T-cell (primary cell): ENCODE data around the gene EPN3. TPM values are rescaled to one million over a fixed set of nuclear protein-coding genes. Genes with fewer than 3 reads are reported as not detected.

Source experiments
- ATAC-seq, 4 experiments: fragments of 200-7000 bp in 3 of 4; fragments of 150-1000 bp in 1 of 4; cut with Tn5 transposase; replicated peaks in 1 of 4; 1 replicate in 3 of 4; 2 replicates in 1 of 4; pipeline ENCODE4 v1.10.0; 2021; ENCODE audit warnings: moderate library complexity in 3 of 4, mild to moderate bottlenecking in 2 of 4, moderate number of reproducible peaks in 1 of 4
- CTCF ChIA-PET, 2 donors: fragments of 300-600 bp; sonication (Branson Sonifier 250); formaldehyde crosslinking; loops; one replicate each; lab custom pipeline; 2022; ENCODE audit warnings: antibody characterized with exemption in 2 of 2; lab: Charles Lee
- POLR2A ChIA-PET, 2 donors: fragments of 300-600 bp; sonication (Branson Sonifier 250); formaldehyde crosslinking; loops; one replicate each; lab custom pipeline; 2022; ENCODE audit warnings: antibody characterized with exemption in 2 of 2; lab: Charles Lee
- DNase-seq, 35 experiments: peaks; one replicate each; pipeline versions ENCODE4 v3.0.0 to v3.0.0-alpha.2; 2013 to 2023
- H3K27ac ChIP-seq: one replicate; pipeline ENCODE4 v1.5.1; 2013; ENCODE audit warnings: low read length
- H3K27me3 ChIP-seq, 2 experiments: replicated peaks in 1 of 2; 1 replicate in 1 of 2; 2 replicates in 1 of 2; pipeline versions ENCODE4 v1.6.1 to v1.7.0; 2013; ENCODE audit warnings: low read length in 1 of 2, mixed read lengths in 1 of 2; ENCODE audit not compliant: control insufficient read depth in 2 of 2, insufficient read depth in 2 of 2; ENCODE audit errors: extremely low read depth in 1 of 2
- H3K36me3 ChIP-seq, 2 donors: 1 replicate in 1 of 2; 2 replicates in 1 of 2; pipeline versions ENCODE4 v1.6.1 to v1.7.0; 2013; ENCODE audit warnings: low read length in 1 of 2; ENCODE audit not compliant: control insufficient read depth in 2 of 2, insufficient read depth in 1 of 2; ENCODE audit errors: extremely low read depth in 1 of 2
- H3K4me1 ChIP-seq, 2 experiments: 1 replicate in 1 of 2; 2 replicates in 1 of 2; pipeline versions ENCODE4 v1.6.1 to v1.7.0; 2013; ENCODE audit warnings: low read length in 2 of 2, mixed read lengths in 1 of 2; ENCODE audit not compliant: insufficient read depth in 2 of 2, control insufficient read depth in 1 of 2; ENCODE audit errors: extremely low read depth in 1 of 2
- H3K4me3 ChIP-seq, 2 donors: 1 replicate in 1 of 2; 2 replicates in 1 of 2; pipeline versions ENCODE4 v1.5.1 to v1.7.0; 2013; ENCODE audit warnings: mild to moderate bottlenecking in 2 of 2, low read length in 1 of 2, moderate library complexity in 1 of 2; ENCODE audit not compliant: control insufficient read depth in 1 of 2; ENCODE audit errors: extremely low read depth in 1 of 2
- H3K9me3 ChIP-seq: 2 replicates; pipeline ENCODE4 v1.7.0; 2013
- H3K27ac Mint-ChIP-seq, 2 donors: one replicate each; pipeline ENCODE4 v1.8.0; 2020 to 2021; ENCODE audit warnings: mild to moderate bottlenecking in 2 of 2, mixed read lengths in 2 of 2
- H3K27me3 Mint-ChIP-seq, 2 donors: one replicate each; pipeline ENCODE4 v1.8.0; 2021 to 2022; ENCODE audit warnings: mixed read lengths in 2 of 2
- H3K36me3 Mint-ChIP-seq: one replicate; pipeline ENCODE4 v1.8.0; 2021; ENCODE audit warnings: mixed read lengths
- H3K4me1 Mint-ChIP-seq, 3 donors: one replicate each; pipeline ENCODE4 v1.8.0; 2020 to 2022; ENCODE audit warnings: mixed read lengths in 3 of 3, mild to moderate bottlenecking in 1 of 3
- H3K4me3 Mint-ChIP-seq, 3 donors: one replicate each; pipeline ENCODE4 v1.8.0; 2020 to 2022; ENCODE audit warnings: mild to moderate bottlenecking in 3 of 3, mixed read lengths in 3 of 3, moderate library complexity in 3 of 3
- H3K9me3 Mint-ChIP-seq, 3 donors: one replicate each; pipeline ENCODE4 v1.8.0; 2020 to 2022; ENCODE audit warnings: mixed read lengths in 3 of 3
- WGBS: methylation state at CpG from one replicate; pipeline ENCODE4 v1.1.5; 2013; ENCODE audit warnings: missing lambda C conversion rate; ENCODE audit not compliant: insufficient coverage; 5-methylcytosine and 5-hydroxymethylcytosine counted together
- total RNA-seq, 35 experiments: library from RNA in 6 of 35; stranded (reverse) in 6 of 35; fragments of 120-200 nt in 1 of 35; gene quantifications; one replicate each; pipeline versions ENCODE4 v1.2.1 to v1.2.4 and lab custom pipeline; 2013 to 2026

Gene EPN3
- total RNA-seq, 5 donors from 2014 or later (not counting 1 experiment from before 2014, with no cell fraction given) = 0.08 to 0.44 TPM; not detected in 3

GRCh38 chr17:50520483-50520882, 12.1 kb upstream of the EPN3 start:
- DNase-seq (no peak), ATAC-seq (no peak)
- no peaks in the 10 kb centered on the region for H3K27me3 Mint-ChIP-seq
- H3K4me3 Mint-ChIP-seq = no peak overlapping the region
- no peak overlapping the region for H3K27ac Mint-ChIP-seq
- no peaks in the 10 kb centered on the region for H3K9me3 Mint-ChIP-seq
- H3K36me3 ChIP-seq = no peaks in the 10 kb centered on the region
- H3K27ac ChIP-seq = no peak overlapping the region
- H3K4me3 ChIP-seq = no peak overlapping the region
- peaks cover 0 to 5% of the 10 kb centered on the region in 2 experiments for H3K27me3 ChIP-seq
- no peaks in the 10 kb centered on the region for H3K9me3 ChIP-seq
- H3K4me1 ChIP-seq = peaks cover 0 to 4% of the 10 kb centered on the region in 2 experiments
- POLR2A ChIA-PET = no interaction called here
- CTCF ChIA-PET = no interaction called here
- H3K36me3 Mint-ChIP-seq = no peaks in the 10 kb centered on the region
- WGBS = 14% methylated on average over 1 of the region's 2 CpGs
- H3K4me1 Mint-ChIP-seq = peaks cover 5 to 11% (median 9%) of the 10 kb centered on the region in 3 donors

- no peaks in the 10 kb centered on the region for H3K36me3 Mint-ChIP-seq
- Histone ChIP-seq H3K27me3 (peaks cover 0 to 5% of the 10 kb centered on the region in 2 experiments), H3K4me3 (no peak overlapping the region), H3K4me1 (peaks cover 0 to 4% of the 10 kb centered on the region in 2 experiments), H3K36me3 (no peaks in the 10 kb centered on the region), H3K27ac (no peak overlapping the region), H3K9me3 (no peaks in the 10 kb centered on the region)
- POLR2A ChIA-PET = interaction anchor here in 1 of 2 donors (0.6 kb wide), 1 partner anchor 18 kb away, joined by 3 read pairs; no protein-coding TSS in a partner anchor
- H3K27ac Mint-ChIP-seq = no peak overlapping the region
- ATAC-seq (no peak), DNase-seq (no peak)
- no peak overlapping the region for H3K4me3 Mint-ChIP-seq
- H3K27me3 Mint-ChIP-seq = no peaks in the 10 kb centered on the region
- H3K4me1 Mint-ChIP-seq = peaks cover 5 to 10% (median 9%) of the 10 kb centered on the region in 3 donors
- no peaks in the 10 kb centered on the region for H3K9me3 Mint-ChIP-seq
- WGBS = 75% methylated on average over 2 of the region's 2 CpGs
- CTCF ChIA-PET = interaction anchor here in 1 of 2 donors (0.5 kb wide), 1 partner anchor 21 kb away, joined by 3 read pairs; no protein-coding TSS in a partner anchor
Measured at GRCh38 chr17:50521514-50521913, 11.0 kb upstream of the EPN3 start.

GRCh38 chr17:50522766-50523165, 9.8 kb upstream of the EPN3 start:
- Mint-ChIP-seq H3K27me3 (no peaks in the 10 kb centered on the region), H3K9me3 (no peaks in the 10 kb centered on the region), H3K4me1 (no peaks in the 10 kb centered on the region), H3K4me3 (no peak overlapping the region), H3K36me3 (no peaks in the 10 kb centered on the region), H3K27ac (no peak overlapping the region)
- Histone ChIP-seq H3K9me3 (no peaks in the 10 kb centered on the region), H3K27me3 (peaks cover 0 to 8% of the 10 kb centered on the region in 2 experiments), H3K27ac (no peak overlapping the region), H3K4me3 (no peak overlapping the region), H3K4me1 (no peaks in the 10 kb centered on the region), H3K36me3 (no peaks in the 10 kb centered on the region)
- CTCF ChIA-PET = no interaction called here
- no peak for ATAC-seq
- no peak for DNase-seq
- POLR2A ChIA-PET = no interaction called here
- WGBS = 79% methylated on average over 8 of the region's 10 CpGs

GRCh38 chr17:50523208-50523607, 9.3 kb upstream of the EPN3 start:
- ChIA-PET POLR2A (no interaction called here), CTCF (no interaction called here)
- no peak overlapping the region for H3K27ac ChIP-seq
- ATAC-seq (no peak), DNase-seq (no peak)
- Mint-ChIP-seq H3K4me3 (no peak overlapping the region), H3K36me3 (no peaks in the 10 kb centered on the region), H3K27ac (no peak overlapping the region), H3K9me3 (no peaks in the 10 kb centered on the region), H3K4me1 (no peaks in the 10 kb centered on the region), H3K27me3 (peaks cover 0 to 2% of the 10 kb centered on the region in 2 donors)
- peaks cover 0 to 13% of the 10 kb centered on the region in 2 experiments for H3K27me3 ChIP-seq
- no peaks in the 10 kb centered on the region for H3K36me3 ChIP-seq
- no CpG with 5 or more reads among the region's 2 CpGs for WGBS
- H3K4me1 ChIP-seq = no peaks in the 10 kb centered on the region
- H3K4me3 ChIP-seq = no peak overlapping the region
- no peaks in the 10 kb centered on the region for H3K9me3 ChIP-seq

DNA sequence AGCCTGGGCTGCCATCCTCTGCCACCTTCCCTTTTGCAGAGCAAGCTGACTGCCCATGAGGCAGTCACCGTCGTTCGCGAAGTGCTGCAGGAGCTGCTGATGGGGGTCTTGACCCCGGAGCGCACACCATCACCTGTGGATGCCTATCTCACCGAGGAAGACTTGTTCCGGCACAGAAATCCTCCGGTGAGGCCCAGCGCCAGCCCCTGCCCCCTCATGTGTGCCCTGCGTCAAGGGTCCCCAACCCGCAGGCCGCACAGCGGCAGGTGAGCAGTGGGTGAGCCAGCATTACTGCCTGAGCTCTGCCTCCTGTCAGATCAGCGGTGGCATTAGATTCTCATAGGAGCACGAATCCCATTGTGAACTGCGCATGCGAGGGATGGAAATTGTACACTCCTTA, 7.7 kb upstream of the EPN3 start:
- no peak for DNase-seq
- no peak overlapping the region for H3K27ac ChIP-seq

GRCh38 chr17:50527155-50527762, 5.3 kb upstream of the EPN3 start:
- no peaks in the 10 kb centered on the region for H3K36me3 Mint-ChIP-seq
- peaks cover 0 to 7% (median 4%) of the 10 kb centered on the region in 3 donors for H3K4me1 Mint-ChIP-seq
- ChIA-PET CTCF (no interaction called here), POLR2A (no interaction called here)
- Histone ChIP-seq H3K27me3 (peaks cover 4 to 49% of the 10 kb centered on the region in 2 experiments), H3K9me3 (no peaks in the 10 kb centered on the region), H3K4me3 (no peak overlapping the region), H3K4me1 (peaks cover 0 to 4% of the 10 kb centered on the region in 2 experiments), H3K27ac (no peak overlapping the region), H3K36me3 (no peaks in the 10 kb centered on the region)
- 79% methylated on average over 2 of the region's 5 CpGs for WGBS
- ATAC-seq (no peak), DNase-seq (no peak)
- no peaks in the 10 kb centered on the region for H3K9me3 Mint-ChIP-seq
- no peak overlapping the region for H3K27ac Mint-ChIP-seq
- H3K27me3 Mint-ChIP-seq = peaks cover 28 to 41% of the 10 kb centered on the region in 2 donors
- H3K4me3 Mint-ChIP-seq = no peak overlapping the region

More for the DNA sequence above, 7.7 kb upstream of the EPN3 start:
- WGBS = 93% methylated on average over 15 of the region's 18 CpGs
- Histone ChIP-seq H3K4me1 (no peaks in the 10 kb centered on the region), H3K27me3 (peaks cover 0 to 26% of the 10 kb centered on the region in 2 experiments), H3K4me3 (no peak overlapping the region), H3K36me3 (no peaks in the 10 kb centered on the region), H3K9me3 (no peaks in the 10 kb centered on the region)
- POLR2A ChIA-PET = no interaction called here
- no peak overlapping the region for H3K27ac Mint-ChIP-seq
- no peaks in the 10 kb centered on the region for H3K36me3 Mint-ChIP-seq
- ATAC-seq = no peak
- H3K4me1 Mint-ChIP-seq = no peaks in the 10 kb centered on the region
- peaks cover 9 to 17% of the 10 kb centered on the region in 2 donors for H3K27me3 Mint-ChIP-seq
- CTCF ChIA-PET = interaction anchor here in 1 of 2 donors (0.6 kb wide), 1 partner anchor 246 kb away, joined by 6 read pairs; no protein-coding TSS in a partner anchor
- H3K4me3 Mint-ChIP-seq = no peak overlapping the region
- H3K9me3 Mint-ChIP-seq = no peaks in the 10 kb centered on the region
